PFSK-1 (cell line): Measurements from ENCODE around the gene EPHB3.

ENCODE experiments used
- FOXP2 ChIP-seq: optimal IDR thresholded peaks from 2 replicates; pipeline ENCODE3; 2011; ENCODE audit warnings: borderline replicate concordance, control low read depth, inconsistent platforms; ENCODE audit not compliant: insufficient read depth; ENCODE audit errors: extremely low read length, extremely low read depth
- POLR2AphosphoS5 ChIP-seq: IDR thresholded peaks from 2 replicates; pipeline ENCODE4 v1.6.1; 2012; ENCODE audit warnings: low read depth, mild to moderate bottlenecking, control low read depth, low read length, moderate library complexity
- SIN3A ChIP-seq: IDR thresholded peaks from 2 replicates; pipeline ENCODE4 v1.6.1; 2012; ENCODE audit warnings: mild to moderate bottlenecking, low read length, moderate library complexity, borderline replicate concordance; ENCODE audit not compliant: insufficient read depth
- TAF1 ChIP-seq: IDR thresholded peaks from 2 replicates; pipeline ENCODE4 v1.6.1; 2012; ENCODE audit warnings: low read length, control low read depth, borderline replicate concordance; ENCODE audit not compliant: insufficient read depth
- TF ChIP-seq, protein P1 (sequence below), 2 experiments: IDR thresholded peaks; 2 replicates each; pipeline versions ENCODE4 v1.6.1 to v1.8.0; 2011 to 2012; ENCODE audit warnings: low read depth in 2 of 2, low read length in 2 of 2, control low read depth in 1 of 2, inconsistent platforms in 1 of 2, mild to moderate bottlenecking in 1 of 2, moderate library complexity in 1 of 2; ENCODE audit not compliant: insufficient read depth in 1 of 2

EPHB3 gene

DNA sequence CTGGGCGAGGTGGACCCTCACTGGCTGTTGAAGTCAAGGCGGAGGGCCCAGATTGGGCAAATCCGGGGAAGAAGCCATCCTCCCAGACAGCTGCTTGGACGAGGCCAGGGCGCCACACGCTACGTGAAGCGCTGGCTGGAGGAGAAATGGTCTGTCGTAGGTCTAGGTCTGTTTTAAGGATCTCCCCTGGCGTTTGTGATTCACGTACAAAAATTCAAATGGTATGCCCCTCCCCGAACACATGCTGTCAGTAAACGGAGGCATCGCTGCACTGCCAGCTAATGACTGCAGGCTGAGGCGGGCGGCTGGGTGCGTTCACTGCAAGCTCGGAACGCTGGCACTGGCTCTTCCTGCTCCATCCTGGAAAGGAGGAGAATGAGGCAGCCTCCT lies 69.9 kb downstream of the EPHB3 start:
- TF ChIP-seq, protein P1, sequence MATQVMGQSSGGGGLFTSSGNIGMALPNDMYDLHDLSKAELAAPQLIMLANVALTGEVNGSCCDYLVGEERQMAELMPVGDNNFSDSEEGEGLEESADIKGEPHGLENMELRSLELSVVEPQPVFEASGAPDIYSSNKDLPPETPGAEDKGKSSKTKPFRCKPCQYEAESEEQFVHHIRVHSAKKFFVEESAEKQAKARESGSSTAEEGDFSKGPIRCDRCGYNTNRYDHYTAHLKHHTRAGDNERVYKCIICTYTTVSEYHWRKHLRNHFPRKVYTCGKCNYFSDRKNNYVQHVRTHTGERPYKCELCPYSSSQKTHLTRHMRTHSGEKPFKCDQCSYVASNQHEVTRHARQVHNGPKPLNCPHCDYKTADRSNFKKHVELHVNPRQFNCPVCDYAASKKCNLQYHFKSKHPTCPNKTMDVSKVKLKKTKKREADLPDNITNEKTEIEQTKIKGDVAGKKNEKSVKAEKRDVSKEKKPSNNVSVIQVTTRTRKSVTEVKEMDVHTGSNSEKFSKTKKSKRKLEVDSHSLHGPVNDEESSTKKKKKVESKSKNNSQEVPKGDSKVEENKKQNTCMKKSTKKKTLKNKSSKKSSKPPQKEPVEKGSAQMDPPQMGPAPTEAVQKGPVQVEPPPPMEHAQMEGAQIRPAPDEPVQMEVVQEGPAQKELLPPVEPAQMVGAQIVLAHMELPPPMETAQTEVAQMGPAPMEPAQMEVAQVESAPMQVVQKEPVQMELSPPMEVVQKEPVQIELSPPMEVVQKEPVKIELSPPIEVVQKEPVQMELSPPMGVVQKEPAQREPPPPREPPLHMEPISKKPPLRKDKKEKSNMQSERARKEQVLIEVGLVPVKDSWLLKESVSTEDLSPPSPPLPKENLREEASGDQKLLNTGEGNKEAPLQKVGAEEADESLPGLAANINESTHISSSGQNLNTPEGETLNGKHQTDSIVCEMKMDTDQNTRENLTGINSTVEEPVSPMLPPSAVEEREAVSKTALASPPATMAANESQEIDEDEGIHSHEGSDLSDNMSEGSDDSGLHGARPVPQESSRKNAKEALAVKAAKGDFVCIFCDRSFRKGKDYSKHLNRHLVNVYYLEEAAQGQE (IDR thresholded peaks at IDR 0.05; ENCODE audit: insufficient read depth in 1 of 2, low read depth in 2 of 2, low read length in 2 of 2) = no peak
- TF ChIP-seq POLR2AphosphoS5 (no peak), SIN3A (no peak), FOXP2 (no peak), TAF1 (no peak)
